Smooth muscle cell (in vitro differentiated cells): ENCODE results near the gene ZDHHC16. TPM values are rescaled to one million over a fixed set of nuclear protein-coding genes. Genes with fewer than 3 reads are reported as not detected.

Source experiments
- DNase-seq: peaks from one replicate; lab custom pipeline; 2025; ENCODE audit not compliant: unreplicated experiment; lab: John Stamatoyannopoulos, UW
- H2AFZ ChIP-seq: fragments of 200-600 bp; sonication (generic); 2 replicates; pipeline ENCODE4 v1.6.0; 2016; ENCODE audit warnings: antibody characterized with exemption, low read depth, mild to moderate bottlenecking
- H3F3A ChIP-seq: fragments of 200-600 bp; sonication (generic); 2 replicates; pipeline ENCODE4 v1.6.0; 2017; ENCODE audit warnings: antibody characterized with exemption, low read depth
- H3K27ac ChIP-seq: fragments of 200-600 bp; sonication (generic); 2 replicates; pipeline ENCODE4 v1.5.1; 2016; ENCODE audit warnings: low read depth, mild to moderate bottlenecking
- H3K27me3 ChIP-seq: fragments of 200-600 bp; sonication (generic); 2 replicates; pipeline ENCODE4 v1.6.1; 2016; ENCODE audit warnings: low read depth, mild to moderate bottlenecking
- H3K36me3 ChIP-seq: fragments of 200-600 bp; sonication (generic); 2 replicates; pipeline ENCODE4 v1.5.1; 2016; ENCODE audit warnings: low read depth
- H3K4me1 ChIP-seq: fragments of 200-600 bp; sonication (generic); 2 replicates; pipeline ENCODE4 v1.5.1; 2016; ENCODE audit warnings: low read depth
- H3K4me2 ChIP-seq: fragments of 200-600 bp; sonication (generic); 2 replicates; pipeline ENCODE4 v1.6.0; 2016; ENCODE audit warnings: mild to moderate bottlenecking
- H3K4me3 ChIP-seq: fragments of 200-600 bp; sonication (generic); 2 replicates; pipeline ENCODE4 v1.5.1; 2016; ENCODE audit warnings: mild to moderate bottlenecking
- H3K79me2 ChIP-seq: fragments of 200-600 bp; sonication (generic); 2 replicates; pipeline ENCODE4 v1.6.0; 2016; ENCODE audit warnings: low read depth, mild to moderate bottlenecking
- H3K9ac ChIP-seq: fragments of 200-600 bp; sonication (generic); 2 replicates; pipeline ENCODE4 v1.6.0; 2016; ENCODE audit warnings: low read depth
- H3K9me3 ChIP-seq: fragments of 200-600 bp; sonication (generic); replicated peaks from 2 replicates; pipeline ENCODE4 v1.5.1; 2016; ENCODE audit warnings: low read depth
- H4K20me1 ChIP-seq: fragments of 200-600 bp; sonication (generic); 2 replicates; pipeline ENCODE4 v1.6.0; 2016; ENCODE audit warnings: low read depth
- CTCF ChIP-seq: fragments of 200-600 bp; sonication (generic); IDR thresholded peaks from 2 replicates; pipeline ENCODE4 v1.5.1; 2017; ENCODE audit warnings: borderline replicate concordance, mild to moderate bottlenecking, antibody characterized with exemption; ENCODE audit not compliant: insufficient read depth, poor library complexity, severe bottlenecking
- WGBS: methylation state at CpG from one replicate; pipeline ENCODE4 v1.1.7; 2016; ENCODE audit warnings: low lambda C conversion rate; 5-methylcytosine and 5-hydroxymethylcytosine counted together
- polyA plus RNA-seq: library from polyadenylated mRNA; unstranded; fragments of >200 nt; fragmentation: Nextera tagmentation; extraction: Ambion mirVana; gene quantifications from 2 replicates; pipeline ENCODE4 v1.2.1, GENCODE V29; 2016
- total RNA-seq: library from RNA; depleted of rRNA; stranded (reverse); fragments of >200 nt; gene quantifications from 2 replicates; pipeline ENCODE4 v1.2.3, GENCODE V29; 2014

The ZDHHC16 gene
- total and polyA plus RNA-seq, 2 experiments from 2014 or later, result 50.3 to 73.3 TPM

DNA sequence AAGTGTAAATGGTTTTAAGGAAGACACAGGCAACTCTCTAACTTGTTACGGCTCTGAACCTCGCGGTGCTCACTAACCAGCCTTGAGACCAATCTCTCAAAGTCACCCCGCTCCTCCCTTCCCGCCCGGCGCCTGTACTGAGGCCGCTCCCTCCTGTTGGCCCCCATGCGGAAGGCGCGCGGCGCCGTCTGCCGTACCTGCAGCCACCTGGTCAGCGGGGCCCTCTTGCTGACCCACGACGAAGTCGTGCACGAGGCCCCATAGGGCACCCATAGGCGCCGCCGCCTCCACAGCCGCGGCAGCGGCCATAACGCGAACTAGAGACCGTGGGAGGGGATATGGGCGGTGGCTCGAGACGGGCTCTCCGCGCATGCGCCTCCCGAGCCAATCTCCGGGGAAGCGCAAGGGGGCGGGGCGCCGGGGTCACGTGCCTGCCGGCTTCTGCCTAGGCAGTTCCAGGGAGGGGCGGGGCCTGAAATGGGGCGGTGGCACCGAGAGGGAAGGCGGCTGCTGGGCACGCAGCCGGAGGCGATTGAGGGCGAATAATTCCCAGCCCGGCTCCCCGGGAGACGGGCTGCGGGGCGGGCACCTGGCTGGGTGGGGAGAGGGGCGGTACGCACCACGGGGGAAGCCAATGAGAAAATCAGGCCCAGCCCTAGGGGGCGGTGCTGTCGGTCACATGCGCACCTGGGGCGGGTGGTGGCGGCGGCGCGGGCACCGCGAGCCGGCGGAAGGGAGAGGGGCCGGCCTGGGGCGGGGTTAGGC lies 52.3 kb downstream of the ZDHHC16 start, which contains the start of gene MMS19:
MMS19 (minus strand) TSS at position 347 of the 765 bp plus-strand sequence; CDS start at position 309, 38 bp downstream.
- TF ChIP-seq CTCF, result no peak
- H3K27ac ChIP-seq, result peak within 1 kb of the TSS; percentile 87
- peak within 1 kb of the TSS; percentile 76 for H3K9ac ChIP-seq
- peak; percentile 99 for DNase-seq
- no peaks in the 10 kb centered on the region for H3K9me3 ChIP-seq
- 2% methylated on average over 40 of the region's 73 CpGs for WGBS
- no peaks in the 10 kb centered on the region for H3K27me3 ChIP-seq
- H2AFZ ChIP-seq, result peak within 1 kb of the TSS; percentile 90
- H3K4me3 ChIP-seq, result peak within 1 kb of the TSS; percentile 80
- H3K4me1 ChIP-seq, result peaks cover 29% of the 10 kb centered on the region
- peaks cover 78% of the 10 kb centered on the region for H4K20me1 ChIP-seq
- H3K4me2 ChIP-seq, result peak within 1 kb of the TSS; percentile 88
- H3K79me2 ChIP-seq, result peaks cover 86% of the 10 kb centered on the region
- H3K36me3 ChIP-seq, result no peaks in the 10 kb centered on the region
- no peaks in the 10 kb centered on the region for H3F3A ChIP-seq

DNA sequence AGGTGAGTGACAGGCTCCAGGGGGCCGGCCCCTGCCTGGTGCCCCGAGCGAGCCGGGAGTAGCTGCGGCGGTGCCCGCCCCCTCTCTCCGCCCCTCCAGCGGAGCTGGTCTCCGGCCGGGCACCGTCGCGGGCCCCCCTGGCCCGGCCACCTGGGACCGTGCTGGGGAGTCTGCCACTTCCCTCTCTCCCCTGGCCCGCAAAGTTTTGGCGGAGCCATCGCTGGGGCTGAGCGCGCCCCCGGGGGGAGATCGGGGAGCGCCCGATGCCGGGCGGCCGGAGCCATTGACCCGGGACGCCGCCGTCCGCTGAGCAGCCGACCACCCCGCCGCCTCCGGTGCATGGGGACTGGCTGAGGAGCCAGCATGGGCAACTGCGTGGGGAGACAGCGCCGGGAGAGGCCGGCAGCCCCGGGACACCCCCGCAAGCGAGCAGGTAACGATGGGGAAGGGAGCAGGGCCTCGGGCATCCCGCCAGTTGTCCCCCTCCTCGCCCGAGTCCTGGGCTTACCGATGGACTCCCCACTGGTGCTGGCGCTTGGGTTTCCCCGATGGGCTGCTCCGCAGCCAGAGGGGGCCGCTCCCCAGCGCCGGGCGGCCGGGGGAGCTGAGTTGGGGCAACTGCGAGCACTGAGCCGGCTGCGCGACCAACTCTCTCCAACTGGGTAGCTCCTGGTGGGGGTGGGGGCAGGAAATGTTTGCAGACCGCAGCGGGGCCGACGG lies 53.0 kb downstream of the ZDHHC16 start, which contains the start of gene UBTD1:
UBTD1 (plus strand) TSS at position 84 of the 720 bp plus-strand sequence; CDS start at position 364, 280 bp downstream.
- no peaks in the 10 kb centered on the region for H3K9me3 ChIP-seq
- peak within 1 kb of the TSS; percentile 76 for H3K9ac ChIP-seq
- peaks cover 86% of the 10 kb centered on the region for H3K79me2 ChIP-seq
- peak; percentile 83 for DNase-seq
- H3K36me3 ChIP-seq, result no peaks in the 10 kb centered on the region
- peaks cover 29% of the 10 kb centered on the region for H3K4me1 ChIP-seq
- H3K27me3 ChIP-seq, result no peaks in the 10 kb centered on the region
- H3K4me2 ChIP-seq, result peak within 1 kb of the TSS; percentile 88
- peaks cover 77% of the 10 kb centered on the region for H4K20me1 ChIP-seq
- 1% methylated on average over 56 of the region's 66 CpGs for WGBS
- H3F3A ChIP-seq, result no peaks in the 10 kb centered on the region
- H3K4me3 ChIP-seq, result peak within 1 kb of the TSS; percentile 80
- peak; percentile 3 for TF ChIP-seq CTCF
- peak within 1 kb of the TSS; percentile 90 for H2AFZ ChIP-seq
- peak within 1 kb of the TSS; percentile 87 for H3K27ac ChIP-seq

GRCh38 chr10:97499561-97500296 lies 53.8 kb downstream of the ZDHHC16 start:
- H3F3A ChIP-seq, result no peaks in the 10 kb centered on the region
- peak overlapping the region; percentile 76 for H3K9ac ChIP-seq
- DNase-seq, result no peak
- peak overlapping the region; percentile 80 for H3K4me3 ChIP-seq
- H3K27ac ChIP-seq, result peak overlapping the region; percentile 87
- peaks cover 77% of the 10 kb centered on the region for H4K20me1 ChIP-seq
- H3K36me3 ChIP-seq, result no peaks in the 10 kb centered on the region
- H3K27me3 ChIP-seq, result no peaks in the 10 kb centered on the region
- H2AFZ ChIP-seq, result peak overlapping the region; percentile 90
- peaks cover 26% of the 10 kb centered on the region for H3K4me1 ChIP-seq
- TF ChIP-seq CTCF, result no peak
- 3% methylated on average over 40 of the region's 41 CpGs for WGBS
- peak overlapping the region; percentile 88 for H3K4me2 ChIP-seq
- H3K9me3 ChIP-seq, result no peaks in the 10 kb centered on the region
- peaks cover 86% of the 10 kb centered on the region for H3K79me2 ChIP-seq
